Hepatocyte (in vitro differentiated cells): ENCODE results near the gene SNX10. TPM values are rescaled to one million over a fixed set of nuclear protein-coding genes. Genes with fewer than 3 reads are reported as not detected.

Experiments
- DNase-seq: peaks from one replicate; pipeline ENCODE4 v3.0.0-alpha.2; 2016; ENCODE audit warnings: low spot score
- H2AFZ ChIP-seq: fragments of 200-600 bp; sonication (generic); 2 replicates; pipeline ENCODE4 v1.6.0; 2016; ENCODE audit warnings: antibody characterized with exemption, mild to moderate bottlenecking
- H3K27ac ChIP-seq: fragments of 200-600 bp; sonication (generic); 2 replicates; pipeline ENCODE4 v1.5.1; 2016; ENCODE audit warnings: mild to moderate bottlenecking
- H3K27me3 ChIP-seq: fragments of 200-600 bp; sonication (generic); 2 replicates; pipeline ENCODE4 v1.6.1; 2016
- H3K36me3 ChIP-seq: fragments of 200-600 bp; sonication (generic); replicated peaks from 2 replicates; pipeline ENCODE4 v1.5.1; 2016; ENCODE audit warnings: low read depth; ENCODE audit not compliant: insufficient read depth
- H3K4me1 ChIP-seq: fragments of 200-600 bp; sonication (generic); 2 replicates; pipeline ENCODE4 v1.5.1; 2016; ENCODE audit warnings: mild to moderate bottlenecking, moderate library complexity; ENCODE audit not compliant: insufficient read depth
- H3K4me2 ChIP-seq: fragments of 200-600 bp; sonication (generic); 2 replicates; pipeline ENCODE4 v1.6.0; 2016
- H3K4me3 ChIP-seq: fragments of 200-600 bp; sonication (generic); 2 replicates; pipeline ENCODE4 v1.5.1; 2016; ENCODE audit warnings: mild to moderate bottlenecking
- H3K79me2 ChIP-seq: fragments of 200-600 bp; sonication (generic); 2 replicates; pipeline ENCODE4 v1.6.0; 2017; ENCODE audit warnings: mild to moderate bottlenecking
- H3K9me2 ChIP-seq: fragments of 200-600 bp; sonication (generic); replicated peaks from 2 replicates; pipeline ENCODE4 v1.6.0; 2017; ENCODE audit warnings: mild to moderate bottlenecking; ENCODE audit not compliant: insufficient read depth
- H3K9me3 ChIP-seq: fragments of 200-600 bp; sonication (generic); 2 replicates; pipeline ENCODE4 v1.5.1; 2016; ENCODE audit warnings: low read depth, mild to moderate bottlenecking
- H4K20me1 ChIP-seq: fragments of 200-600 bp; sonication (generic); 2 replicates; pipeline ENCODE4 v1.6.0; 2016; ENCODE audit warnings: mild to moderate bottlenecking; ENCODE audit not compliant: insufficient read depth, poor library complexity, severe bottlenecking
- EZH2 ChIP-seq: fragments of 200-600 bp; sonication (generic); IDR thresholded peaks from 2 replicates; pipeline ENCODE4 v1.6.1; 2016; ENCODE audit warnings: antibody characterized with exemption, mild to moderate bottlenecking, borderline replicate concordance
- EZH2phosphoT487 ChIP-seq: fragments of 200-600 bp; sonication (generic); IDR thresholded peaks from one replicate; pipeline ENCODE4 v1.6.1; 2018; ENCODE audit warnings: antibody characterized with exemption, mild to moderate bottlenecking, low read depth, moderate library complexity; ENCODE audit not compliant: unreplicated experiment, severe bottlenecking
- WGBS: methylation state at CpG from one replicate; pipeline ENCODE4 v1.1.6; 2016; ENCODE audit warnings: low lambda C conversion rate; ENCODE audit errors: missing lambda C conversion rate; 5-methylcytosine and 5-hydroxymethylcytosine counted together
- polyA plus RNA-seq: library from polyadenylated mRNA; unstranded; fragments of >200 nt; fragmentation: Nextera tagmentation; extraction: Ambion mirVana; gene quantifications from 2 replicates; pipeline ENCODE4 v1.2.1, GENCODE V29; 2016
- total RNA-seq: library from RNA; depleted of rRNA; stranded (reverse); fragments of >200 nt; gene quantifications from 2 replicates; pipeline ENCODE4 v1.2.3, GENCODE V29; 2014
- TF ChIP-seq, protein P1 (sequence below): fragments of 200-600 bp; sonication (generic); IDR thresholded peaks from 2 replicates; pipeline ENCODE4 v1.5.1; 2016; ENCODE audit warnings: antibody characterized with exemption, mild to moderate bottlenecking; ENCODE audit not compliant: poor library complexity

Gene SNX10
- total and polyA plus RNA-seq, 2 experiments from 2014 or later = 6.1 to 8.2 TPM

DNA sequence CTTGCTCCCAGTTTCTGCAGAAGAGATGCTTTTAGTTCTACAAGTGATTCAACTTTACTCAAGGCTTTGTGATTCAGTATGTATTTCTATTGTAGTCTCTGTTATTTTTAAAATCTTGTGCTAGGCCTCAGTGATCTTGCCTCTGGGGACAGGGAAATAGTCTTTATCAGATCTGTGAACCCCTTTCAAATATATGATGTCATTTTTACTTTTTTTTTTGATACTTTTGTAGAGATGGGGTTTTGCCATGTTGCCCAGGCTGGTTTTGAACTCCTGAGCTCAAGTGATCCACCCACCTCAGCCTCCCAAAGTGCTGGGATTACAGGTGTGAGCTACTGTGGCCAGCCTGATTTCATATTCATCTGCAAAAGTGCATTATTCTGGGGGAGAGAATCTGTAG lies 3.4 kb downstream of the SNX10 start:
- H2AFZ ChIP-seq = no peak overlapping the region
- no peaks in the 10 kb centered on the region for H3K36me3 ChIP-seq
- no peak overlapping the region for H3K4me2 ChIP-seq
- H4K20me1 ChIP-seq = no peaks in the 10 kb centered on the region
- TF ChIP-seq, protein P1, sequence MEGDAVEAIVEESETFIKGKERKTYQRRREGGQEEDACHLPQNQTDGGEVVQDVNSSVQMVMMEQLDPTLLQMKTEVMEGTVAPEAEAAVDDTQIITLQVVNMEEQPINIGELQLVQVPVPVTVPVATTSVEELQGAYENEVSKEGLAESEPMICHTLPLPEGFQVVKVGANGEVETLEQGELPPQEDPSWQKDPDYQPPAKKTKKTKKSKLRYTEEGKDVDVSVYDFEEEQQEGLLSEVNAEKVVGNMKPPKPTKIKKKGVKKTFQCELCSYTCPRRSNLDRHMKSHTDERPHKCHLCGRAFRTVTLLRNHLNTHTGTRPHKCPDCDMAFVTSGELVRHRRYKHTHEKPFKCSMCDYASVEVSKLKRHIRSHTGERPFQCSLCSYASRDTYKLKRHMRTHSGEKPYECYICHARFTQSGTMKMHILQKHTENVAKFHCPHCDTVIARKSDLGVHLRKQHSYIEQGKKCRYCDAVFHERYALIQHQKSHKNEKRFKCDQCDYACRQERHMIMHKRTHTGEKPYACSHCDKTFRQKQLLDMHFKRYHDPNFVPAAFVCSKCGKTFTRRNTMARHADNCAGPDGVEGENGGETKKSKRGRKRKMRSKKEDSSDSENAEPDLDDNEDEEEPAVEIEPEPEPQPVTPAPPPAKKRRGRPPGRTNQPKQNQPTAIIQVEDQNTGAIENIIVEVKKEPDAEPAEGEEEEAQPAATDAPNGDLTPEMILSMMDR = no peak
- TF ChIP-seq EZH2 = no peak
- TF ChIP-seq EZH2phosphoT487 = no peak
- no peak overlapping the region for H3K27ac ChIP-seq
- no peaks in the 10 kb centered on the region for H3K4me1 ChIP-seq
- H3K9me3 ChIP-seq = no peaks in the 10 kb centered on the region
- H3K79me2 ChIP-seq = no peaks in the 10 kb centered on the region
- no peak for DNase-seq
- H3K4me3 ChIP-seq = no peak overlapping the region
- H3K27me3 ChIP-seq = no peaks in the 10 kb centered on the region
- no peaks in the 10 kb centered on the region for H3K9me2 ChIP-seq

DNA sequence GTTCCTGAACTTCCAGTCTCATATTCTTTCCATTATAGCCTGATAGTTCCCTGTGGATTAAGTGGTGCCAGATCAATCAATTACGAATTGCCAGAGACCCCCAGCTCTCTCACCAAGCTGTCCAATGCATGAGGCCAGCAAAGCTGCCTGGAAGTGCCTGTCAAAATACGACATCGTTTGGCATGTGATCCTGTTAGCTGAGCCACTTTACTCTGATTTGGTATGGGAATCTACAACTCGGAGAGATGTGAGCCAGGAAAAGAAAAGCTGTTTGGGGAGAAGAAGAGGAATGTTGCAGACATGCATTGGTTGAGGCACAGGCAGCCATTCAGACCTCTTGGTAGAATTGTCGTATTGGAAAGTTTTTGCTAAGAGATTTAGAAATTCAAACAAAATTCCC lies 3.9 kb downstream of the SNX10 start:
- Histone ChIP-seq H3K4me1 (no peaks in the 10 kb centered on the region), H4K20me1 (no peaks in the 10 kb centered on the region), H2AFZ (no peak overlapping the region), H3K9me2 (no peaks in the 10 kb centered on the region), H3K4me2 (no peak overlapping the region), H3K27me3 (no peaks in the 10 kb centered on the region), H3K9me3 (no peaks in the 10 kb centered on the region), H3K79me2 (no peaks in the 10 kb centered on the region), H3K4me3 (no peak overlapping the region), H3K36me3 (no peaks in the 10 kb centered on the region), H3K27ac (no peak overlapping the region)
- 94% methylated on average over 5 of the region's 5 CpGs for WGBS
- DNase-seq = no peak
- TF ChIP-seq, protein P1 = no peak
- no peak for TF ChIP-seq EZH2phosphoT487
- TF ChIP-seq EZH2 = no peak

DNA sequence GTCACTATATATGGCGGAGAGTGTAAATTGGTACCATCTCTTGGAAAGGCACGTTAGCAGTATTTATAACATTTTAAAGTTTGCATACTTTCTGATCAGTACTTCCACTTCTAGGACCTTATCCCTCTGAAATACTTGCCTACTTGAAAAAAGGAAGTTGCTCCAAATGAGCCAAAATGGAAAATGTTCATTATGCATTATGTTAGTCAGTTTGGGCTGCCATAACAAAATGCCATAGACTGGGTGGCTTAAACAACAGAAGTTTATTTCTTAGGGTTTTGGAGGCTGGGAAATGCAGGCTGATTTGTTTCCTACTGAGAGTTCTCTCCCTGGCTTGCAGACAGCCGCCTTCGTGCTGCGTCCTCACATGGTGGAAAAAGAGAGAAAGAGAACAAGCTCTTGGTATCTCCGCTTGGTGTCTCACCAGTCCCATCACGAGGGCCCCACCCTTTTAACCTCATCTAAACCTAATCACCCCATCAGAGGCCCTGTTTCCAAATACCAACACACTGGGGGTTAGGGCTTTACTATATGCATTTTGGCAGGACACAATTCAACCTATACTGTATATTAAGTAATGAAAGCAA lies 6.9 kb downstream of the SNX10 start:
- Histone ChIP-seq H3K36me3 (no peaks in the 10 kb centered on the region), H4K20me1 (no peaks in the 10 kb centered on the region), H3K4me2 (no peak overlapping the region), H3K4me3 (no peak overlapping the region), H3K27me3 (no peaks in the 10 kb centered on the region), H2AFZ (no peak overlapping the region), H3K9me2 (no peaks in the 10 kb centered on the region), H3K4me1 (no peaks in the 10 kb centered on the region), H3K9me3 (no peaks in the 10 kb centered on the region), H3K79me2 (no peaks in the 10 kb centered on the region), H3K27ac (no peak overlapping the region)
- TF ChIP-seq EZH2phosphoT487 = no peak
- no peak for TF ChIP-seq EZH2
- TF ChIP-seq, protein P1 = no peak
- WGBS = 90% methylated on average over 7 of the region's 7 CpGs
- DNase-seq = no peak
